Stomach (tissue), 4 donors: Measurements from ENCODE around the gene NCS1.

Experiments
- CTCF ChIP-seq, 7 experiments: fragments of 450-650 bp in 4 of 7; fragments of 200-600 bp in 3 of 7; sonication (generic) in 3 of 7; IDR thresholded peaks; one replicate each; pipeline ENCODE4 v1.5.1; 2016 to 2019; ENCODE audit warnings: antibody characterized with exemption in 7 of 7, control low read depth in 2 of 7, mild to moderate bottlenecking in 1 of 7
- POLR2A ChIP-seq, 4 donors: fragments of 450-650 bp; IDR thresholded peaks; one replicate each; pipeline ENCODE4 v1.6.1; 2016; ENCODE audit warnings: antibody characterized with exemption in 4 of 4, control low read depth in 2 of 4, mild to moderate bottlenecking in 1 of 4, moderate library complexity in 1 of 4

- TF ChIP-seq CTCF (IDR thresholded peaks at IDR 0.05) (no peak), POLR2A (IDR thresholded peaks at IDR 0.05) (no peak)
Measured at GRCh38 chr9:130128251-130128650, 44.0 kb upstream of the NCS1 start.
